Stimulated activated CD8-positive, alpha-beta memory T cell treated with anti-CD3 and anti-CD28 coated beads, Interleukin-7, amount 100 ng/mL, for 24 hours (primary cell): ENCODE data around the gene AMACR.
"Not testable (repeated sequence)": the region's sequence is repeated elsewhere in the genome, so short reads cannot be mapped to it uniquely, and the experiment has no call there.

Source experiments
- DNase-seq: peaks from one replicate; pipeline ENCODE4 v3.0.0-alpha.2; 2020; ENCODE audit warnings: low read depth

AMACR gene

GRCh38 chr5:34037726-34038125, 29.9 kb upstream of the AMACR start:
- no peak for DNase-seq

GRCh38 chr5:34035756-34036155, 27.9 kb upstream of the AMACR start:
- DNase-seq, result no peak

GRCh38 chr5:34034534-34035327, 26.9 kb upstream of the AMACR start:
- no peak for DNase-seq

GRCh38 chr5:34031966-34032365, 24.1 kb upstream of the AMACR start:
- DNase-seq, result no peak

- no peak for DNase-seq
These were observed 23.3 kb upstream of the AMACR start for GRCh38 chr5:34031117-34031516.

GRCh38 chr5:34030585-34030984, 22.7 kb upstream of the AMACR start:
- not testable (repeated sequence) for DNase-seq

GRCh38 chr5:34030048-34030447, 22.2 kb upstream of the AMACR start:
- no peak for DNase-seq

GRCh38 chr5:34028349-34028748, 20.5 kb upstream of the AMACR start:
- no peak for DNase-seq

- DNase-seq, result no peak
These were observed 18.4 kb upstream of the AMACR start for GRCh38 chr5:34026089-34026761.

GRCh38 chr5:34022121-34022705, 14.4 kb upstream of the AMACR start:
- DNase-seq, result no peak

GRCh38 chr5:34021334-34021733, 13.5 kb upstream of the AMACR start:
- DNase-seq, result no peak

GRCh38 chr5:34020726-34021125, 12.9 kb upstream of the AMACR start:
- DNase-seq, result no peak

GRCh38 chr5:34017254-34017653, 9.4 kb upstream of the AMACR start:
- DNase-seq, result no peak

- no peak for DNase-seq
These were observed 8.9 kb upstream of the AMACR start for GRCh38 chr5:34016750-34017149.

GRCh38 chr5:34016222-34016621, 8.4 kb upstream of the AMACR start:
- no peak for DNase-seq

GRCh38 chr5:34015120-34015822, 7.4 kb upstream of the AMACR start:
- no peak for DNase-seq

GRCh38 chr5:34014626-34015025, 6.8 kb upstream of the AMACR start:
- no peak for DNase-seq

- no peak for DNase-seq
These were observed 5.7 kb upstream of the AMACR start for GRCh38 chr5:34013547-34013946.

GRCh38 chr5:34012791-34013190, 4.9 kb upstream of the AMACR start:
- no peak for DNase-seq

- DNase-seq, result no peak
These were observed 3.7 kb upstream of the AMACR start for GRCh38 chr5:34011536-34011935.

- DNase-seq, result not testable (repeated sequence)
These were observed 2.3 kb upstream of the AMACR start for GRCh38 chr5:34010146-34010545.

- DNase-seq, result no peak
These were observed 1.8 kb upstream of the AMACR start for GRCh38 chr5:34009610-34010009.

- no peak for DNase-seq
These were observed 952 bp upstream of the AMACR start for GRCh38 chr5:34008802-34009201.
